Stimulated activated CD4-positive, alpha-beta T cell treated with anti-CD3 and anti-CD28 coated beads, Interleukin-1b, Interleukin-23, amount 100 ng/mL, for 4 hours (primary cell): ENCODE data around the gene ARHGEF37.

ENCODE experiments used
- DNase-seq, 2 donors: peaks; one replicate each; pipeline ENCODE4 v3.0.0-alpha.2; 2020; ENCODE audit warnings: low read depth in 2 of 2

ARHGEF37 gene

DNA sequence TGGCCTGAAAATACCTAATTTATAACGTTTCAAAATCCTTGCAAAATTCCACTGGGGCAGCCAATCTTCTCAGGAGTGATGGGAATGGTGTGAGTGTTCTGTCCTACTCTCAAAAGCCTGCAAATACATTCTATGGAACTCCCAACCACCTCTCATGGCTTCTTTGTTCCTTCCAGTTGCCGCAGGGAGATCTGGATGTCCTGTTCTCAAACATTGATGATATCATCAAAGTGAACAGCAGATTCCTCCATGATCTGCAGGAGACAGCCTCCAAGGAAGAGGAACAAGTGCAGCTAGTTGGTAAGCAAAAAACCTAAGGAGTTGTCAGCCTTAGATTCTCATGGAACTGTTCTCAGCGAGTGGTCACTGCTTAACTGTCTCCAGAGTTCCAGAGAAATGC is 19.6 kb downstream of the ARHGEF37 start:
- DNase-seq, result no peak

DNA sequence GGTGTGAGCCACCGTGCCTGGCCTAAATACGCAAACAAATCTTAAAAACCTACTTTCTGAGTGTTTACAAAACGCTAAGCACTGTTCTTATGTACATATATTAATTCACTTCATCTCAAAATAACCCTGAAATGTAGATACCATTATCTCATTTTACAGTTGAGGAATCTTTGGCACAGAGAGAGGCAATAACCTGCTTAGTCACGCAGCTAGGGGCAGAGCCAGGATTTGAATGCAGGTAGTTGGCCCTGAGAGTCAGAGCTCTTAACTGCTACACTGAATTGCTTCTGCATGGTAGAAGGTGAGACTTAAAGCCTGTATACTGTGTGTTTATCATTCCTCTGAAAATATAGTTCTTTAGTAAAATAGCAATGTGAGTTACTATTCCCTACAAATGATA is 21.9 kb downstream of the ARHGEF37 start:
- DNase-seq, result no peak

GRCh38 chr5:149603920-149604319 is 22.6 kb downstream of the ARHGEF37 start:
- no peak for DNase-seq

DNA sequence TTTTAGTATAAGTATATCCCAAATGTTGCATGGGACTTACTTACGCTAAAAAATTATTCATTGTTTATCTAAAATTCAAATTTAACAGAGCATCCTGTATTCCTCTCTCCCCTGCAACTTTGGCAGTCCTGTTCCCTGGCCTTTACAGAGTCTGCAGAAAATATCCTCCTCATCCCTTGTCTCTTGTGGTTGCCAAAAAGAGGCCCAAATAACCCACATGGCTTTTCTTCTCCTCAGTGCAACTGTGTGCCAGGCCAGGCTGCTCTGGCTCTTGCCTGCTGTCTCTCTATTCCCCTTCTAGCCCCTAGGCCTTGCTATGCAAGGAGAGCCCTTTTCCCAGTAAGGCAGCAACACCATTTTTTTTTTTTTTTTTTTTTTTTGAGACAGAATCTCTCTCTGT is 23.0 kb downstream of the ARHGEF37 start:
- no peak for DNase-seq

GRCh38 chr5:149605354-149605997 is 24.2 kb downstream of the ARHGEF37 start:
- no peak for DNase-seq

GRCh38 chr5:149605998-149606724 is 24.9 kb downstream of the ARHGEF37 start:
- DNase-seq, result no peak

GRCh38 chr5:149608936-149609545 is 27.7 kb downstream of the ARHGEF37 start:
- no peak for DNase-seq

GRCh38 chr5:149609640-149610219 is 28.4 kb downstream of the ARHGEF37 start:
- DNase-seq, result no peak

DNA sequence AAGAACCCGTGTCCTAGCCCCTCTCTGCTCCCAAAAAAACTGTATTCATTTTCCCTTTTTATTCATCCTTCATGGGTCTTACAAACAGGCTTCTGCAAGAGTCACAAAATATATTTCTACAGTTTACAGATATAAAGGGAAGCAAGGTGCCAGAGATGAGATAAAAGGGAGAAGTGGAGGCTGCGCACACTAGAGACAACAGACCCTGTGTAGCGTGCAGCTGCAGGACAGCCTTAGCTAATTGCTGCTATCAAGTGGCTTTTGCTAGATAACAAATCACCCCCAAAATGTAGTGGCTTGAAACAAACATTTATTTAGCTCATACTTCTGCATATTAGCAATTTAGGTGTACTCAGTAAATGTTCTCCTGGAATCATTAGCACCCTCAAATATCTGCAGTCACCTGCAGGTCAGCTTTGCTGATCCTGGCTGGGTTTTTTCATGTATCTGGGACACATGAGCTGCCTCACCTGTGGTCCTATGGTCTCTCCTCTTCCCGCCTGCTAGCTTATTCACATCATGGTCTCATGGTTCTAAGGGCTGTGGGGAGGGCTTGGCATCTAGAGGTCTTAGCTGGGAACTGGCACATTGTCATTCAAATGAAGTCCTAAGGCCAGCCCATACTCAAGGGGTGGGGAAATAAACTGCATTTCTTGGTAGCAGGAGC is 29.4 kb downstream of the ARHGEF37 start:
- DNase-seq, result no peak

DNA sequence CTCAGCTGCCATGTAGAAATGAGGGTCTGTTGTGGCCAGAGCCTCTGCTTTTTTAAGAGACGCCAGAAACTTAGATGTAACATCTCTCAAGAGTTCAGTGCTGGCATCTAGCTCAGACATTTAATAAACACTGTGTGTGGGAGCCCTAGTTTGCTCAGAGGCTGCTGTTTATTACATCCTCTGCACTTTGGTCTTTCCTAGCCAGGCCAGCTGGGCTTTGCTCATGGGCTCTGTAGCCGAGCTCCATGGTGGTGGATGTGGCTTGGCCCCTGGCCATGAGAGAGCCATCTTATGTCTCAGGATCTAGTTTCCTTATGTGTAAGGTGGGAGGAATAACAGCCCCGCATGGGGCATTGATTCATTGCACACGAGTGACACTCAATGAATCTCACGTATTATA is 30.0 kb downstream of the ARHGEF37 start:
- no peak for DNase-seq

DNA sequence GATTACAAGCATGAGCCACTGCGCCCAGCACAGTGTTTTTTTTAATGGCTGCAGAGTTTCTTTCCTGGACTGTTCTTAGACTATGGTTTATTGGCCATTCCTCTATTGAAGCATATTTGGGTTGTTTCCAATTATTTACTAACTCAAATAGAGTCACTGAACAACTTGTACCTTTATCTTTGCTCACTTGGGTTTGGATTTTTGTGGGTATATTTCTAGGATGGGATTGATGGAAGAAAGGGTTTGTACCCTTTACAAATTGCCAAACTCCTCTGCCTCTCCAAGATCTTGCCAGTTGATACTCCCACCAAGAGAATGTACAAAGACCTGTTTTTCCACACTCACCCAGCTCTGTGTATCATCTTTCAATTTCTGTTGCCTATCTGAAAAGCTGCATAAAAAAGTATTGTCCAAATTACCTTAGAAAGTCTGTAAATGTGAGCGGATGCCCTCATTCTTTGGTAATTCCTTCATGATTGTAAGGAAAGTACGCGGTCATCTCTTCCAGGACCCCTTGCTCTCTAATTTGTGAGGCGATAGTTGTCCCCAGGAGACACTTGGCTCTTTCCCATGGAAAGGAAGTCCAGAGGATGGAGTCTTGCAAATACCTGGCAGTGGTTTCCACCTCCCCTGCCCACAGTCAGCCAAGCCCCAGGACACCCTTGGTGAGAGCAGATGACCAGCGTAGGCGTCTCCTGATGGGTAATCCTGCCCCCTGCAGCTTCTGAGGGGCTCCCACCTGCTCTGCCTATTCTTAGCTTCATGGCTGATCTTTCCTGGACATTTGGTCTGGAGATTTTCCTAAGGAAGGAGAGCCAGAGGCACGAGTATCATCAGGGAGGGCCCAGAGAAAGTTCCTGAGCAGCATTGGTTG is 33.0 kb downstream of the ARHGEF37 start:
- no peak for DNase-seq

- DNase-seq, result no peak
These were observed 34.7 kb downstream of the ARHGEF37 start for GRCh38 chr5:149615976-149616375.

DNA sequence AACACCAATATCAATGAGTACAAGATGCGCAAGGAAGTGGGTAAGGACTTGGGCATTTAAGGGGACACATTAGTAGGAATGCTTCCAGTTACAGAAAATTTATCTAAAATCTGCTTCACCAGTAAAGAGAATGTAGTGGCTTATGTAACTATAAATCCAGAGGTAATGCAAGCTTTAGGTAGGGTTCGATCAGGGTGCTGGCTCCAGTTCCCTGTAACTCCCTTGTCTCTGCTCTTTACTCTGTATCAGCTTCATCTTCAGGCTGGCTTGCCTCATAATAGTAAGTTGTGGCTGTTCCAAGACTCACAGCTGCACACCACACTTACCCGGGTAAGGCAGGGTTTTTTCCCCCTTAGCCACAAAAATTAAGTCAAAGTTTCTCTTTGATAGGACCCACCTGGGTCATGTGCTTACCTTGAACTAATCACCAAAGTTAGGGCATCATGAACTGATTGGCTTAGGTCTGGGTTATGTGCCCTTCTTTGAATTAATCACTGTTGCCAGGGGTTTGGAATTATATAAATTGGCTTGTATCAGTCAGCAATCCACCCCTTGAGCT is 35.5 kb downstream of the ARHGEF37 start:
- no peak for DNase-seq

- DNase-seq, result no peak
These were observed 36.5 kb downstream of the ARHGEF37 start for GRCh38 chr5:149617760-149618306.

- no peak for DNase-seq
These were observed 37.4 kb downstream of the ARHGEF37 start for GRCh38 chr5:149618581-149619248.

DNA sequence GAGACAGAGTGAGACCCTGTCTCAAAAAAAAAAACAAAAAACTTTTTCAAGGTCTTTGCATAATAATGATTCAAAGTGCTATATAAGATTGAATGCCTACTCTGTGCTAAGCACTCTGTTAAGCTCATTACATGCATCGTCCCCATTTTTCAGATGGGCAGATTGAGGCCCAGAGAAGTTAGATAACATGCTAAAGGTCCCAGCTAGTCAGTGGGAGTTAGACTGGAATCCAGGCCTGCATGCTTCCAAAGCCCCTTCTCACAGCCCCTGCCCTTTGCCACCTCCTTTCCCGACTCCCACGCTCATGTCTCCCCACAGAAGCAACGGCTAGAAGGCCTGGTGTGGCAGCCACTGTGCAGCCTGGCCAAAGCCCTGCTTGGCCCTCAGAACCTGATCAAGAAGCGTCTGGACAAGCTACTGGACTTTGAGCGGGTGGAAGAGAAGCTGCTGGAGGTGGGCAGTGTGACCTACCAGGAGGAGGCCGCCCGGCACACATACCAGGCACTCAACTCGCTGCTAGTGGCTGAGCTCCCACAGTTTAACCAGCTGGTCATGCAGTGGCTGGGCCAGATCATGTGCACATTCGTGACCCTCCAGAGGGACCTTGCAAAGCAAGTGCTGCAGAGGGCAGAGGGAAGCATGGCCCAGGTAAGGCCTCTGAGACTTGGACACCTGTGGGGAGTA is 40.3 kb downstream of the ARHGEF37 start:
- DNase-seq, result no peak

- DNase-seq, result no peak
These were observed 41.2 kb downstream of the ARHGEF37 start for GRCh38 chr5:149622466-149622865.

GRCh38 chr5:149623473-149623872 is 42.2 kb downstream of the ARHGEF37 start:
- DNase-seq, result no peak

- DNase-seq, result no peak
These were observed 45.8 kb downstream of the ARHGEF37 start for GRCh38 chr5:149627070-149627469.
